ENCODE measurements around the gene MSH5. TPM values are rescaled to one million over a fixed set of nuclear protein-coding genes. Genes with fewer than 3 reads are reported as not detected.

Gene MSH5
- total and polyA plus RNA-seq, 9 of the 15 experiments (the other 6 are each of a cell fraction or from before 2014, with no cell fraction given): 12.5 to 104 (median 46.6) TPM

GRCh38 chr6:31739639-31740396, at the start of gene MSH5 (continued):
- TF ChIP-seq THRAP3 (IDR thresholded peaks at IDR 0.05; ENCODE audit: borderline replicate concordance) (no peak), SUPT5H (IDR thresholded peaks at IDR 0.05) (peak; percentile 92), ZNF217 (CRISPR knock-in tag; IDR thresholded peaks at IDR 0.05) (no peak), RBM17 (IDR thresholded peaks at IDR 0.05; ENCODE audit: borderline replicate concordance, low read depth, low read length) (no peak), ETV5 (CRISPR knock-in tag; IDR thresholded peaks at IDR 0.05; ENCODE audit: low read depth) (peak; percentile 92), MAFF (IDR thresholded peaks at IDR 0.05; ENCODE audit: low read length) (peak; percentile 10; the same call in 1 of the 2 replicates), U2AF2 (optimal IDR thresholded peaks at IDR 0.05; ENCODE audit: low read depth, low read length) (no peak), E2F3 (CRISPR knock-in tag; IDR thresholded peaks at IDR 0.05) (peak; percentile 99), IRF2 (CRISPR knock-in tag; IDR thresholded peaks at IDR 0.05) (no peak), NFIX (CRISPR knock-in tag; IDR thresholded peaks at IDR 0.05; ENCODE audit: low read depth) (no peak), THRA (IDR thresholded peaks at IDR 0.05) (no peak), CLOCK (CRISPR knock-in tag; IDR thresholded peaks at IDR 0.05; ENCODE audit: borderline replicate concordance) (peak; percentile 72; the same call in 1 of the 2 replicates), CBX3 (IDR thresholded peaks at IDR 0.05; ENCODE audit: borderline replicate concordance in 1 of 2, low read length in 2 of 2) (peak in 1 of 2 experiments; percentile 97; a peak in 1 of 3 replicates), CSDE1 (IDR thresholded peaks at IDR 0.05) (no peak), KLF16 (IDR thresholded peaks at IDR 0.05) (no peak), RBM15 (IDR thresholded peaks at IDR 0.05; ENCODE audit: insufficient read depth, low read length) (no peak), FOXA1 (IDR thresholded peaks at IDR 0.05; ENCODE audit: borderline replicate concordance) (no peak), KLF6 (CRISPR knock-in tag; IDR thresholded peaks at IDR 0.05; ENCODE audit: borderline replicate concordance) (peak; percentile 86), POLR2A (conservative IDR thresholded peaks at IDR 0.05) (peak; percentile 96)
- TF ChIP-seq, protein P1, sequence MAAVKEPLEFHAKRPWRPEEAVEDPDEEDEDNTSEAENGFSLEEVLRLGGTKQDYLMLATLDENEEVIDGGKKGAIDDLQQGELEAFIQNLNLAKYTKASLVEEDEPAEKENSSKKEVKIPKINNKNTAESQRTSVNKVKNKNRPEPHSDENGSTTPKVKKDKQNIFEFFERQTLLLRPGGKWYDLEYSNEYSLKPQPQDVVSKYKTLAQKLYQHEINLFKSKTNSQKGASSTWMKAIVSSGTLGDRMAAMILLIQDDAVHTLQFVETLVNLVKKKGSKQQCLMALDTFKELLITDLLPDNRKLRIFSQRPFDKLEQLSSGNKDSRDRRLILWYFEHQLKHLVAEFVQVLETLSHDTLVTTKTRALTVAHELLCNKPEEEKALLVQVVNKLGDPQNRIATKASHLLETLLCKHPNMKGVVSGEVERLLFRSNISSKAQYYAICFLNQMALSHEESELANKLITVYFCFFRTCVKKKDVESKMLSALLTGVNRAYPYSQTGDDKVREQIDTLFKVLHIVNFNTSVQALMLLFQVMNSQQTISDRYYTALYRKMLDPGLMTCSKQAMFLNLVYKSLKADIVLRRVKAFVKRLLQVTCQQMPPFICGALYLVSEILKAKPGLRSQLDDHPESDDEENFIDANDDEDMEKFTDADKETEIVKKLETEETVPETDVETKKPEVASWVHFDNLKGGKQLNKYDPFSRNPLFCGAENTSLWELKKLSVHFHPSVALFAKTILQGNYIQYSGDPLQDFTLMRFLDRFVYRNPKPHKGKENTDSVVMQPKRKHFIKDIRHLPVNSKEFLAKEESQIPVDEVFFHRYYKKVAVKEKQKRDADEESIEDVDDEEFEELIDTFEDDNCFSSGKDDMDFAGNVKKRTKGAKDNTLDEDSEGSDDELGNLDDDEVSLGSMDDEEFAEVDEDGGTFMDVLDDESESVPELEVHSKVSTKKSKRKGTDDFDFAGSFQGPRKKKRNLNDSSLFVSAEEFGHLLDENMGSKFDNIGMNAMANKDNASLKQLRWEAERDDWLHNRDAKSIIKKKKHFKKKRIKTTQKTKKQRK (IDR thresholded peaks at IDR 0.05; ENCODE audit: borderline replicate concordance, low read depth, low read length): peak; percentile 87
